Gastroesophageal sphincter (tissue), 4 donors: ENCODE data around the gene MAB21L2. TPM values are rescaled to one million over a fixed set of nuclear protein-coding genes. Genes with fewer than 3 reads are reported as not detected.

Source experiments
- ATAC-seq: fragments of 150-250 bp; one replicate; pipeline ENCODE4 v1.9.1; 2016; ENCODE audit warnings: mild to moderate bottlenecking, moderate library complexity
- H3K27ac ChIP-seq, 4 donors: fragments of 200-600 bp; sonication (generic) in 3 of 4; 1 replicate in 3 of 4; 2 replicates in 1 of 4; pipeline ENCODE4 v1.5.1; 2016 to 2019
- H3K27me3 ChIP-seq: fragments of 200-600 bp; sonication (generic); one replicate; pipeline ENCODE4 v1.5.1; 2019
- H3K36me3 ChIP-seq, 2 donors: fragments of 200-600 bp; sonication (generic); one replicate each; pipeline ENCODE4 v1.5.1; 2019; ENCODE audit warnings: control low read depth in 1 of 2
- H3K4me1 ChIP-seq, 3 donors: fragments of 200-600 bp; sonication (generic); 1 replicate in 2 of 3; 2 replicates in 1 of 3; pipeline ENCODE4 v1.5.1; 2016 to 2019; ENCODE audit warnings: control low read depth in 2 of 3
- H3K4me3 ChIP-seq, 2 donors: fragments of 200-600 bp; sonication (generic); one replicate each; pipeline ENCODE4 v1.5.1; 2019; ENCODE audit warnings: mild to moderate bottlenecking in 1 of 2, moderate library complexity in 1 of 2
- H3K9me3 ChIP-seq, 3 donors: fragments of 200-600 bp; sonication (generic); one replicate each; pipeline ENCODE4 v1.5.1; 2017 to 2019; ENCODE audit warnings: control low read depth in 2 of 3
- CTCF ChIP-seq, 4 experiments: fragments of 200-600 bp in 2 of 4; fragments of 450-650 bp in 2 of 4; sonication (generic) in 1 of 4; IDR thresholded peaks; one replicate each; pipeline ENCODE4 v1.5.1; 2017 to 2019; ENCODE audit warnings: antibody characterized with exemption in 4 of 4, mild to moderate bottlenecking in 2 of 4, moderate library complexity in 2 of 4
- EP300 ChIP-seq: sonication (generic); formaldehyde crosslinking; IDR thresholded peaks from one replicate; pipeline ENCODE4 v1.6.1; 2017; ENCODE audit warnings: antibody characterized with exemption, mild to moderate bottlenecking
- POLR2A ChIP-seq, 2 donors: fragments of 450-650 bp; IDR thresholded peaks; one replicate each; pipeline ENCODE4 v1.6.1; 2017; ENCODE audit warnings: antibody characterized with exemption in 2 of 2, mild to moderate bottlenecking in 2 of 2, moderate library complexity in 1 of 2
- POLR2AphosphoS5 ChIP-seq: sonication (generic); formaldehyde crosslinking; IDR thresholded peaks from one replicate; pipeline ENCODE4 v1.6.1; 2017; ENCODE audit warnings: antibody characterized with exemption
- WGBS, 2 donors: methylation state at CpG; one replicate each; pipeline ENCODE4 v1.1.5; 2018; ENCODE audit warnings: low coverage in 1 of 2; 5-methylcytosine and 5-hydroxymethylcytosine counted together
- total RNA-seq, 4 donors: library from RNA; depleted of rRNA; stranded (reverse); fragments of >200 nt; gene quantifications; one replicate each; pipeline ENCODE4 v1.1.0, GENCODE V29; 2016

The MAB21L2 gene
- total RNA-seq, 4 donors from 2014 or later, result 0.31 to 2.6 (median 0.68) TPM

DNA sequence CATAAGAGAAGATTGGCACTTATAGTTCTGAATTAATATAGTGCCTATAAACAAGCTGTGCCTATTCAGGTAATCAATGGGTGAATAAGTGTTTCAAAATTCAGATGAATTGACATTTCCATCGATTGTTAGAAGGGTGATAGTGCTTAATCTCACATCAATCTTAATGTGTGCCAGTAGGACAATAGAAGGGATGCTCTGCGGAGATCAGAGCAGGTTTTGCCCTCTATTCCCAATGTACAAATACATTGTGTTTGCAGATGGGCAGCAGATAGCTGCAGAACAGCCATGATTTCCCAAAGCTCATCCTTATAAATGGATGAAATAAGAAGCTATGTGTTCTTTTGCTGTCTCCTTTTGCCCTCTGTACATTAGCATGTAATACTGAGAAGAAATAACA lies 7.2 kb downstream of the MAB21L2 start:
- TF ChIP-seq POLR2A (IDR thresholded peaks at IDR 0.05) (no peak), CTCF (IDR thresholded peaks at IDR 0.05) (no peak)
- Histone ChIP-seq H3K4me3 (no peak overlapping the region), H3K27ac (no peak overlapping the region), H3K4me1 (peaks cover 0 to under 1% (median 0%) of the 10 kb centered on the region in 3 donors), H3K9me3 (no peaks in the 10 kb centered on the region), H3K27me3 (peaks cover 6% of the 10 kb centered on the region), H3K36me3 (peaks cover 0 to 33% of the 10 kb centered on the region in 2 donors)
- WGBS, 2 donors, result 79 to 88% methylated on average over 2 of the region's 2 CpGs
- ATAC-seq, result no peak

- ATAC-seq, result no peak
- TF ChIP-seq CTCF (IDR thresholded peaks at IDR 0.05) (no peak), POLR2A (IDR thresholded peaks at IDR 0.05) (no peak), POLR2AphosphoS5 (no peak), EP300 (no peak)
- WGBS, 2 donors, result 92 to 94% methylated on average over 5 of the region's 5 CpGs
- Histone ChIP-seq H3K27ac (no peak overlapping the region), H3K27me3 (no peaks in the 10 kb centered on the region), H3K9me3 (no peaks in the 10 kb centered on the region), H3K4me3 (no peak overlapping the region), H3K4me1 (no peaks in the 10 kb centered on the region), H3K36me3 (peaks cover 0 to 33% of the 10 kb centered on the region in 2 donors)
These were observed 8.7 kb downstream of the MAB21L2 start for GRCh38 chr4:150590631-150591030.

- ATAC-seq, result no peak
- Histone ChIP-seq H3K27me3 (no peaks in the 10 kb centered on the region), H3K27ac (no peak overlapping the region), H3K4me3 (no peak overlapping the region), H3K9me3 (no peaks in the 10 kb centered on the region), H3K4me1 (no peaks in the 10 kb centered on the region), H3K36me3 (peaks cover 0 to 33% of the 10 kb centered on the region in 2 donors)
- no peak for TF ChIP-seq CTCF (IDR thresholded peaks at IDR 0.05)
- TF ChIP-seq POLR2A (IDR thresholded peaks at IDR 0.05), result no peak
- no peak for TF ChIP-seq EP300
- TF ChIP-seq POLR2AphosphoS5, result no peak
- WGBS, 2 donors, result 60 to 66% methylated on average over 4 of the region's 5 CpGs
These were observed 9.5 kb downstream of the MAB21L2 start for GRCh38 chr4:150591406-150591805.

- no peaks in the 10 kb centered on the region for H3K9me3 ChIP-seq
- peaks cover 0 to 33% of the 10 kb centered on the region in 2 donors for H3K36me3 ChIP-seq
- H3K4me3 ChIP-seq, result no peak overlapping the region
- 75 to 92% methylated on average over 4 of the region's 4 CpGs for WGBS, 2 donors
- no peak for ATAC-seq
- no peaks in the 10 kb centered on the region for H3K27me3 ChIP-seq
- no peaks in the 10 kb centered on the region for H3K4me1 ChIP-seq
- TF ChIP-seq POLR2AphosphoS5, result no peak
- H3K27ac ChIP-seq, result no peak overlapping the region
These were observed 10.0 kb downstream of the MAB21L2 start for GRCh38 chr4:150591904-150592303.

DNA sequence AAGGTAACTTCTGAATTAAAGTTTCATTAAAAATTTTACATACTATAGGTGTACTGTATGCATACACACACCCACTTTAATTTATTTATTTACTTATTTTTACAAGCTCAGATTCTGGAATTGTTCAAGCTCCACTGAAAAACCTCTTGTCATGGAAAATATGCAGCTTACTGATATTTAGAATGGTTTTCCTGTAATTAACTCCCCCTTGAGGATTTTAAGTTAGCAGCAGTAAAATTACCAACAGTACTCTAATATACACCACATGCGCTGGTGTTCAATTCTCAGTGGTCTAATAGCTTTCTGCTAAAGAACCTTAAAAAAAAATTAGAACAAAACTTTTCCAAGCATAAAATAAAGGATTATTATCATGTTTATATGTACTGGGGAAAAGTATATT lies 12.0 kb downstream of the MAB21L2 start:
- H3K9me3 ChIP-seq, result no peaks in the 10 kb centered on the region
- ATAC-seq, result no peak
- no peak overlapping the region for H3K4me3 ChIP-seq
- H3K27me3 ChIP-seq, result no peaks in the 10 kb centered on the region
- no peak for TF ChIP-seq CTCF (IDR thresholded peaks at IDR 0.05)
- no peak for TF ChIP-seq POLR2A (IDR thresholded peaks at IDR 0.05)
- no peak overlapping the region for H3K27ac ChIP-seq
- H3K4me1 ChIP-seq, result no peaks in the 10 kb centered on the region
- WGBS, 2 donors, result 92 to 95% methylated on average over 1 of the region's 1 CpG
- H3K36me3 ChIP-seq, result peaks cover 0 to 19% of the 10 kb centered on the region in 2 donors

- Histone ChIP-seq H3K4me1 (no peaks in the 10 kb centered on the region), H3K36me3 (peaks cover 0 to 6% of the 10 kb centered on the region in 2 donors), H3K9me3 (no peaks in the 10 kb centered on the region), H3K27me3 (no peaks in the 10 kb centered on the region), H3K27ac (no peak overlapping the region), H3K4me3 (no peak overlapping the region)
- no peak for TF ChIP-seq CTCF (IDR thresholded peaks at IDR 0.05)
- no peak for TF ChIP-seq EP300
- TF ChIP-seq POLR2A (IDR thresholded peaks at IDR 0.05), result no peak
- TF ChIP-seq POLR2AphosphoS5, result no peak
- no peak for ATAC-seq
- WGBS, 2 donors, result 86 to 92% methylated on average over 6 to 12 of the region's 12 CpGs
These were observed 17.0 kb downstream of the MAB21L2 start for GRCh38 chr4:150598909-150599308.
